ENCODE measurements around the gene CAMTA1. TPM values are rescaled to one million over a fixed set of nuclear protein-coding genes. Genes with fewer than 3 reads are reported as not detected.

CAMTA1 gene
- total and polyA plus RNA-seq, 3 experiments from 2014 or later = 60.2 to 79.0 (median 61.7) TPM

GRCh38 chr1:7633506-7634245, 848.4 kb downstream of the CAMTA1 start:
- Mint-ChIP-seq H3K27ac (no peak overlapping the region), H3K4me3 (no peak overlapping the region), H3K27me3 (peaks cover 10 to 47% of the 10 kb centered on the region in 2 donors), H3K9me3 (no peaks in the 10 kb centered on the region), H3K4me1 (no peaks in the 10 kb centered on the region), H3K36me3 (no peaks in the 10 kb centered on the region)
- DNase-seq = no peak
- Histone ChIP-seq H3K27me3 (ENCODE audit: insufficient read depth, low read length, poor library complexity, severe bottlenecking) (peaks cover 6% of the 10 kb centered on the region), H3K4me1 (ENCODE audit: insufficient read depth, low read length) (no peaks in the 10 kb centered on the region), H3K36me3 (ENCODE audit: insufficient read depth, low read length) (no peaks in the 10 kb centered on the region), H3K9me3 (ENCODE audit: low read length) (no peaks in the 10 kb centered on the region), H3K27ac (ENCODE audit: low read depth, low read length) (no peak overlapping the region), H3K4me3 (ENCODE audit: low read length) (no peak overlapping the region)
- CTCF ChIA-PET = no interaction called here
- POLR2A ChIA-PET = no interaction called here

GRCh38 chr1:7634546-7635240, 849.4 kb downstream of the CAMTA1 start:
- H3K4me1 ChIP-seq (ENCODE audit: insufficient read depth, low read length) = no peaks in the 10 kb centered on the region
- Mint-ChIP-seq H3K27ac (no peak overlapping the region), H3K4me3 (no peak overlapping the region), H3K9me3 (no peaks in the 10 kb centered on the region), H3K27me3 (peaks cover 7 to 42% of the 10 kb centered on the region in 2 donors), H3K4me1 (no peaks in the 10 kb centered on the region), H3K36me3 (no peaks in the 10 kb centered on the region)
- H3K4me3 ChIP-seq (ENCODE audit: low read length) = no peak overlapping the region
- H3K27me3 ChIP-seq (ENCODE audit: insufficient read depth, low read length, poor library complexity, severe bottlenecking) = peaks cover 6% of the 10 kb centered on the region
- ChIA-PET CTCF (no interaction called here), POLR2A (no interaction called here)
- no peak overlapping the region for H3K27ac ChIP-seq (ENCODE audit: low read depth, low read length)
- DNase-seq = no peak
- H3K36me3 ChIP-seq (ENCODE audit: insufficient read depth, low read length) = no peaks in the 10 kb centered on the region
- no peaks in the 10 kb centered on the region for H3K9me3 ChIP-seq (ENCODE audit: low read length)

- H3K4me1 ChIP-seq (ENCODE audit: insufficient read depth, low read length) = no peaks in the 10 kb centered on the region
- H3K27ac ChIP-seq (ENCODE audit: low read depth, low read length) = no peak overlapping the region
- POLR2A ChIA-PET = no interaction called here
- peaks cover 6% of the 10 kb centered on the region for H3K27me3 ChIP-seq (ENCODE audit: insufficient read depth, low read length, poor library complexity, severe bottlenecking)
- CTCF ChIA-PET = no interaction called here
- Mint-ChIP-seq H3K4me1 (no peaks in the 10 kb centered on the region), H3K36me3 (no peaks in the 10 kb centered on the region), H3K27me3 (peaks cover 3 to 27% of the 10 kb centered on the region in 2 donors), H3K9me3 (no peaks in the 10 kb centered on the region), H3K27ac (no peak overlapping the region), H3K4me3 (no peak overlapping the region)
- H3K4me3 ChIP-seq (ENCODE audit: low read length) = no peak overlapping the region
- no peak for DNase-seq
- no peaks in the 10 kb centered on the region for H3K36me3 ChIP-seq (ENCODE audit: insufficient read depth, low read length)
- H3K9me3 ChIP-seq (ENCODE audit: low read length) = no peaks in the 10 kb centered on the region
Measured at GRCh38 chr1:7636795-7637526, 851.7 kb downstream of the CAMTA1 start.

- no peaks in the 10 kb centered on the region for H3K9me3 ChIP-seq (ENCODE audit: low read length)
- no peak overlapping the region for H3K4me3 Mint-ChIP-seq
- no peaks in the 10 kb centered on the region for H3K9me3 Mint-ChIP-seq
- H3K27me3 Mint-ChIP-seq = peaks cover 3 to 18% of the 10 kb centered on the region in 2 donors
- no peaks in the 10 kb centered on the region for H3K27me3 ChIP-seq (ENCODE audit: insufficient read depth, low read length, poor library complexity, severe bottlenecking)
- no peak overlapping the region for H3K4me3 ChIP-seq (ENCODE audit: low read length)
- no peak overlapping the region for H3K27ac ChIP-seq (ENCODE audit: low read depth, low read length)
- H3K27ac Mint-ChIP-seq = no peak overlapping the region
- ChIA-PET POLR2A (no interaction called here), CTCF (interaction anchor here (0.9 to 1.4 kb wide), 2 partner anchors 9 to 29 kb away, joined by 3 to 4 read pairs; no protein-coding TSS in a partner anchor)
- no peak for DNase-seq
- H3K36me3 ChIP-seq (ENCODE audit: insufficient read depth, low read length) = no peaks in the 10 kb centered on the region
- no peaks in the 10 kb centered on the region for H3K4me1 ChIP-seq (ENCODE audit: insufficient read depth, low read length)
- no peaks in the 10 kb centered on the region for H3K36me3 Mint-ChIP-seq
- no peaks in the 10 kb centered on the region for H3K4me1 Mint-ChIP-seq
Measured at GRCh38 chr1:7638078-7638477, 852.8 kb downstream of the CAMTA1 start.

GRCh38 chr1:7639435-7640131, 854.3 kb downstream of the CAMTA1 start:
- Histone ChIP-seq H3K9me3 (ENCODE audit: low read length) (no peaks in the 10 kb centered on the region), H3K36me3 (ENCODE audit: insufficient read depth, low read length) (no peaks in the 10 kb centered on the region), H3K4me3 (ENCODE audit: low read length) (no peak overlapping the region), H3K27me3 (ENCODE audit: insufficient read depth, low read length, poor library complexity, severe bottlenecking) (no peaks in the 10 kb centered on the region), H3K27ac (ENCODE audit: low read depth, low read length) (no peak overlapping the region), H3K4me1 (ENCODE audit: insufficient read depth, low read length) (no peaks in the 10 kb centered on the region)
- Mint-ChIP-seq H3K4me1 (no peaks in the 10 kb centered on the region), H3K9me3 (no peaks in the 10 kb centered on the region), H3K27me3 (peaks cover 4% of the 10 kb centered on the region in 2 donors), H3K4me3 (no peak overlapping the region), H3K36me3 (no peaks in the 10 kb centered on the region), H3K27ac (no peak overlapping the region)
- ChIA-PET CTCF (no interaction called here), POLR2A (no interaction called here)
- DNase-seq = no peak

- CTCF ChIA-PET = no interaction called here
- no peak for DNase-seq
- Histone ChIP-seq H3K27me3 (ENCODE audit: insufficient read depth, low read length, poor library complexity, severe bottlenecking) (no peaks in the 10 kb centered on the region), H3K9me3 (ENCODE audit: low read length) (no peaks in the 10 kb centered on the region), H3K4me1 (ENCODE audit: insufficient read depth, low read length) (no peaks in the 10 kb centered on the region), H3K4me3 (ENCODE audit: low read length) (no peak overlapping the region), H3K36me3 (ENCODE audit: insufficient read depth, low read length) (no peaks in the 10 kb centered on the region), H3K27ac (ENCODE audit: low read depth, low read length) (no peak overlapping the region)
- Mint-ChIP-seq H3K4me3 (no peak overlapping the region), H3K4me1 (no peaks in the 10 kb centered on the region), H3K27me3 (peaks cover 0 to 4% of the 10 kb centered on the region in 2 donors), H3K36me3 (no peaks in the 10 kb centered on the region), H3K9me3 (no peaks in the 10 kb centered on the region), H3K27ac (no peak overlapping the region)
- POLR2A ChIA-PET = no interaction called here
Measured at GRCh38 chr1:7640350-7640749, 855.1 kb downstream of the CAMTA1 start.

GRCh38 chr1:7640920-7641585, 855.8 kb downstream of the CAMTA1 start:
- CTCF ChIA-PET = no interaction called here
- Mint-ChIP-seq H3K36me3 (no peaks in the 10 kb centered on the region), H3K9me3 (no peaks in the 10 kb centered on the region)

More at GRCh38 chr1:7640920-7641585, 855.8 kb downstream of the CAMTA1 start:
- H3K9me3 ChIP-seq (ENCODE audit: low read length) = no peaks in the 10 kb centered on the region
- no peaks in the 10 kb centered on the region for H3K4me1 ChIP-seq (ENCODE audit: insufficient read depth, low read length)
- POLR2A ChIA-PET = no interaction called here
- Mint-ChIP-seq H3K27ac (no peak overlapping the region), H3K27me3 (peaks cover 0 to 3% of the 10 kb centered on the region in 2 donors), H3K4me1 (no peaks in the 10 kb centered on the region), H3K4me3 (no peak overlapping the region)
- H3K36me3 ChIP-seq (ENCODE audit: insufficient read depth, low read length) = no peaks in the 10 kb centered on the region
- no peak overlapping the region for H3K27ac ChIP-seq (ENCODE audit: low read depth, low read length)
- H3K4me3 ChIP-seq (ENCODE audit: low read length) = no peak overlapping the region
- no peaks in the 10 kb centered on the region for H3K27me3 ChIP-seq (ENCODE audit: insufficient read depth, low read length, poor library complexity, severe bottlenecking)
- DNase-seq = no peak

All from CD8-positive, alpha-beta memory T cell (primary cell).